Measurements from ENCODE around the gene REC8. TPM values are rescaled to one million over a fixed set of nuclear protein-coding genes. Genes with fewer than 3 reads are reported as not detected.

The REC8 gene
- total and polyA plus RNA-seq, 2 of the 13 experiments (the other 11 are each of a cell fraction or from before 2014, with no cell fraction given) = 3.4 to 14.7 TPM

- TF ChIP-seq GATAD2A (CRISPR knock-in tag; IDR thresholded peaks at IDR 0.05) = no peak
- TF ChIP-seq FOXJ3 (CRISPR knock-in tag; IDR thresholded peaks at IDR 0.05; ENCODE audit: borderline replicate concordance) = no peak
- TF ChIP-seq ZNF224 (CRISPR knock-in tag; IDR thresholded peaks at IDR 0.05) = no peak
- TF ChIP-seq ZNF44 (CRISPR knock-in tag; IDR thresholded peaks at IDR 0.05) = peak; percentile 24; the same call in 1 of the 2 replicates
- TF ChIP-seq CREM (IDR thresholded peaks at IDR 0.05) = peak; percentile 53; the same call in 1 of the 2 replicates
- TF ChIP-seq CREM (CRISPR knock-in tag; IDR thresholded peaks at IDR 0.05) = no peak
- TF ChIP-seq ZNF878 (CRISPR knock-in tag; IDR thresholded peaks at IDR 0.05) = no peak
- no peak; the same call in 1 of the 2 replicates for TF ChIP-seq KLF15 (CRISPR knock-in tag; IDR thresholded peaks at IDR 0.05; ENCODE audit: borderline replicate concordance)
- peak; percentile 25; the same call in 1 of the 2 replicates for TF ChIP-seq MIER2 (CRISPR knock-in tag; IDR thresholded peaks at IDR 0.05)
- no peak for TF ChIP-seq ZBTB21 (CRISPR knock-in tag; IDR thresholded peaks at IDR 0.05)
- TF ChIP-seq STAT6 (CRISPR knock-in tag; IDR thresholded peaks at IDR 0.05; ENCODE audit: borderline replicate concordance) = no peak; the same call in 1 of the 2 replicates
- peak; percentile 19; the same call in 1 of the 2 replicates for TF ChIP-seq SMYD3 (CRISPR knock-in tag; IDR thresholded peaks at IDR 0.05)
- TF ChIP-seq XBP1 (CRISPR knock-in tag; IDR thresholded peaks at IDR 0.05) = no peak
- no peak for TF ChIP-seq ZNF30 (CRISPR knock-in tag; IDR thresholded peaks at IDR 0.05)
- no peak; the same call in 1 of the 2 replicates for TF ChIP-seq NFATC3 (CRISPR knock-in tag; IDR thresholded peaks at IDR 0.05)
- peak; percentile 11 for TF ChIP-seq MED8 (CRISPR knock-in tag; IDR thresholded peaks at IDR 0.05; ENCODE audit: insufficient replicate concordance)
- TF ChIP-seq ZNF17 (CRISPR knock-in tag; IDR thresholded peaks at IDR 0.05) = no peak
- TF ChIP-seq NPAS2 (CRISPR knock-in tag; IDR thresholded peaks at IDR 0.05; ENCODE audit: borderline replicate concordance) = no peak
- TF ChIP-seq ZNF567 (CRISPR knock-in tag; IDR thresholded peaks at IDR 0.05; ENCODE audit: borderline replicate concordance) = peak; percentile 45; the same call in 1 of the 2 replicates
- TF ChIP-seq, protein P1, sequence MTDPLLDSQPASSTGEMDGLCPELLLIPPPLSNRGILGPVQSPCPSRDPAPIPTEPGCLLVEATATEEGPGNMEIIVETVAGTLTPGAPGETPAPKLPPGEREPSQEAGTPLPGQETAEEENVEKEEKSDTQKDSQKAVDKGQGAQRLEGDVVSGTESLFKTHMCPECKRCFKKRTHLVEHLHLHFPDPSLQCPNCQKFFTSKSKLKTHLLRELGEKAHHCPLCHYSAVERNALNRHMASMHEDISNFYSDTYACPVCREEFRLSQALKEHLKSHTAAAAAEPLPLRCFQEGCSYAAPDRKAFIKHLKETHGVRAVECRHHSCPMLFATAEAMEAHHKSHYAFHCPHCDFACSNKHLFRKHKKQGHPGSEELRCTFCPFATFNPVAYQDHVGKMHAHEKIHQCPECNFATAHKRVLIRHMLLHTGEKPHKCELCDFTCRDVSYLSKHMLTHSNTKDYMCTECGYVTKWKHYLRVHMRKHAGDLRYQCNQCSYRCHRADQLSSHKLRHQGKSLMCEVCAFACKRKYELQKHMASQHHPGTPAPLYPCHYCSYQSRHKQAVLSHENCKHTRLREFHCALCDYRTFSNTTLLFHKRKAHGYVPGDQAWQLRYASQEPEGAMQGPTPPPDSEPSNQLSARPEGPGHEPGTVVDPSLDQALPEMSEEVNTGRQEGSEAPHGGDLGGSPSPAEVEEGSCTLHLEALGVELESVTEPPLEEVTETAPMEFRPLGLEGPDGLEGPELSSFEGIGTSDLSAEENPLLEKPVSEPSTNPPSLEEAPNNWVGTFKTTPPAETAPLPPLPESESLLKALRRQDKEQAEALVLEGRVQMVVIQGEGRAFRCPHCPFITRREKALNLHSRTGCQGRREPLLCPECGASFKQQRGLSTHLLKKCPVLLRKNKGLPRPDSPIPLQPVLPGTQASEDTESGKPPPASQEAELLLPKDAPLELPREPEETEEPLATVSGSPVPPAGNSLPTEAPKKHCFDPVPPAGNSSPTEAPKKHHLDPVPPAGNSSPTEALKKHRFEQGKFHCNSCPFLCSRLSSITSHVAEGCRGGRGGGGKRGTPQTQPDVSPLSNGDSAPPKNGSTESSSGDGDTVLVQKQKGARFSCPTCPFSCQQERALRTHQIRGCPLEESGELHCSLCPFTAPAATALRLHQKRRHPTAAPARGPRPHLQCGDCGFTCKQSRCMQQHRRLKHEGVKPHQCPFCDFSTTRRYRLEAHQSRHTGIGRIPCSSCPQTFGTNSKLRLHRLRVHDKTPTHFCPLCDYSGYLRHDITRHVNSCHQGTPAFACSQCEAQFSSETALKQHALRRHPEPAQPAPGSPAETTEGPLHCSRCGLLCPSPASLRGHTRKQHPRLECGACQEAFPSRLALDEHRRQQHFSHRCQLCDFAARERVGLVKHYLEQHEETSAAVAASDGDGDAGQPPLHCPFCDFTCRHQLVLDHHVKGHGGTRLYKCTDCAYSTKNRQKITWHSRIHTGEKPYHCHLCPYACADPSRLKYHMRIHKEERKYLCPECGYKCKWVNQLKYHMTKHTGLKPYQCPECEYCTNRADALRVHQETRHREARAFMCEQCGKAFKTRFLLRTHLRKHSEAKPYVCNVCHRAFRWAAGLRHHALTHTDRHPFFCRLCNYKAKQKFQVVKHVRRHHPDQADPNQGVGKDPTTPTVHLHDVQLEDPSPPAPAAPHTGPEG (CRISPR knock-in tag; IDR thresholded peaks at IDR 0.05) = no peak; the same call in 1 of the 2 replicates
- no peak for TF ChIP-seq ZFYVE20 (CRISPR knock-in tag; IDR thresholded peaks at IDR 0.05; ENCODE audit: borderline replicate concordance, low read depth)
- TF ChIP-seq ATAD3A (CRISPR knock-in tag; IDR thresholded peaks at IDR 0.05) = no peak
- no peak for TF ChIP-seq CEBPG (CRISPR knock-in tag; IDR thresholded peaks at IDR 0.05)
Observed at GRCh38 chr14:24146978-24147760, 24.7 kb upstream of the REC8 start, which contains the start of gene RNF31 (continued).

Measured in HepG2 (cell line).